ENCODE measurements around the gene CCDC107.

CCDC107 gene

DNA sequence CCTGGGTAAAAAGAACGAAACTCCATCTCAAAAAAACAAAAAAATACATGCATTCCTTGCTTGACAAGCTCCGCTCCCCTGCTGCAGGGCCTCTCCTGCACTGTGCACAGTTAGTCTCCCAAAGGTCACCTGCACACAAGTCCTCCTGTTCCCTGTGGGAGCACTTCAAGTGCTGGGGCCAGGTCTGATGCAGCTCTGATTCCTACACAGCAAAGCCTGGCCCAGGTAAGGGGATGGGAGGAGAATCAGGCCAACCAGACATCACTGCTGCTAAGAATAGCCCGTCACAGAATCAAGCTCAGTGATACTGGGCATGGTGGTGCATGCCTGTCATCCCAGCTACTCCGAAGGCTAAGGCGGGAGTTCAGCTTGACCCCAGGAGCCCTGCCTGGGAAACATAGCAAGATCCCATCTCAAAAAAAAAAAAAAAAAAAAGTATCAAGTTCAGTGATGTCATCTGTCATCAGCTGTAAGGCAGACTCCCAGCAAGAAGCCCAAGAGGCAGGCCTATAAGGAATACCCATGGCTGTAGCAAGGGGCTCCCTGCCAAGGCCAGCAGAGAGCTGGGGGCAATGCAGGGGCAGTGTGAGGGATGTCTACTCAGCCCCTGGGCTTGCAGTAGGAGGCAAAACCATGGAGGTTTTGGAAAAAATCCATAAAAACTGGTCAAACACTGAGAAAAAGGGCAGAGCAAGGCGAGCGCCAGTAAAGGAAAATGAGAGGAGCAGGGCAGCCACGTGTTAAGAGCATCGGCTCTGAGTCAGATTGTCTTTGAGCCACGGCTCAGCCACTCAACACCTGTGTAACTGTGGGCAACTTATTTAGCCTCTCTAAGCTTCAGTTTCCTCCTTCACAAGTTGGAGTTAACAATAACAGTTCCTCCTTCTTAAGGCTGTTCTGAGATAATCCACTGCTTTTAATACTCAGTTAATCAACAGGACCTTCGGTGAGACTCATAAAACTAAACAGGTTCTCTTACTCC is 28.4 kb downstream of the CCDC107 start:
- DNase-seq = no peak

GRCh38 chr9:35687306-35687705 is 29.2 kb downstream of the CCDC107 start:
- DNase-seq = no peak

GRCh38 chr9:35687972-35688557 is 30.0 kb downstream of the CCDC107 start:
- no peak for DNase-seq

DNA sequence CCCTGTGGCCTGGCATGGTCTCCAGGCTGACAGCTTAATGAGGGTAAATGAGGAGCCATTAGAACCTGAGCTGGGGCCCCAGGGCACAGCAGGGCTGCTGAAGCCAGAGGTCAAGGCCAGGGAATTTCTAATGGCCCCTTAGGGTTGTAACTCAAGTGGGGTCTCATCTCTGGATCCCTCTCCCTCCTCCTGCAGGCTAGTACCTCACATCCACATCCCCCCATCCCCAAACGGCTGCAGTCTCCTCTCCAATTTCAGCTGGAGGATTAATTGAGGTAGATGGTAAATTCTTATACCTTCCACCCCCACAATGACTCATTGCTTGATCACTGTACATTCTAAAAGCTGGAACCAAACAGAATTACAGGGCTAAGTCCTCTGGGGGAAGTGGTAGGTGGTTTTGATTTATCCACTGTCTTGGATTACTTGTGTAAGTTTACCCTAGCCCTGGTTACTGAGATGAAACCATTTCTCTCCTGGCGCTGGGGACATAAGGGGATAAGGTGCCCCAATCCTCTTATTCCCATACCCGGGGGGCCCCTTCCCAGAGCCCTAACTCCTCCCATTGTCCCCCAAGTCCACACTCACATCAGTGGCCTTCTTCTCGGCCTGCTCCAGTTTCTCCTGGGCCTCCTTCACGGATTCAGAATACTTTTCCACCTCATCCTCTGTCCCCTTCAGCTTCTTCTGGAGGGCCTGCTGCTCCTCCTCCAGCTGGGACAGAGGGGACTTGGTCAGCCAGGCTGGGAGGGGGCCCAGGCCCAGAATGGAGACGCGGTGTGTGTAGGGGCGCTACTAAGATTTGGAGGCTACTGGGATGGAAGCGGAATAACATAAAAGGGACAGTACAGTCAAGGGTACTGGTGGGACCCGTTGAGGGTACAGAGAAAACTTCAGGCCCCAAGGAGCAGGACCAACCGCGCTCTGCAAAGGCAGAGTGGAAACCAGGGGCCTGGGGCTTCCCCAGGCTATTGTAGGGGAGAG is 30.8 kb downstream of the CCDC107 start:
- DNase-seq = no peak

DNA sequence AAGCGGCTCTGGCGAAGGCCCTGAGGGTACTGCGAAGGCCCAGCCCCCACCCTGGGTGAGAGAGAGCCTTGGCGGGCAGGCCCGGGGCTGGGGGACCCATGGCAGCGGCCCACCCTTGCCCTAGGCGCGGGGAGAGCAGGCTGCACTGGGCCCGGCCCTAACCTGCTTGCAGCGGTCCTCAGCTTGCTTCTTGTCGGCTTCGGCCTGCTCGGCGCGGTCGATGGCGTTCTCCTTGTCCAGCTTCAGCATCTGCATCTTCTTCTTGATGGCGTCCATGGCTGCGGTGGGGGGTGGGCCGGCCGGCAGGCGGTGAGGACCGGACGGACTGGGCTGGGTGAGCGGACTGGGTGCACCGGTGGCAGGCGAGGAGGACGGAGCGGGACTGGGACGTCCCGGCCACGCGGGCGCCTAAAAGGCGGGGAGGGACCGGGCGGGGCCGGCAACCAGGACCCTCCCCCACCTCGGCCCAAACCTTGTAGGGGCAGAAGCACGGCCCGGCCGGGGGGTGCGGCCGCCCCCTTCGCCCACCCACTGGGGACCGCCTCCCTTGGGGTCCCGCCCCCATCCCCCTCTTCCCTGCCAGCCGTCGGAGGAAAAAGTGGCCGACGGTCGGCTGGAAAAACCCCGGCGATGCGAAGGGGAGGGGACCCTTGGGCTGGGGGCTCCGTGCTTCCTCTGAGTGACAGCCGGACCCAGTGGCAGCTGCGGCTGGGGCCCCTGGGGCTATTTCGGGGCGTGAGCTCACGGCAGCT is 31.6 kb downstream of the CCDC107 start, which contains the start of gene TPM2:
Gene TPM2 (minus strand): TSS at position 384 of the 752 bp plus-strand sequence. CDS start 108 bp downstream, at position 276.
- DNase-seq = no peak

DNA sequence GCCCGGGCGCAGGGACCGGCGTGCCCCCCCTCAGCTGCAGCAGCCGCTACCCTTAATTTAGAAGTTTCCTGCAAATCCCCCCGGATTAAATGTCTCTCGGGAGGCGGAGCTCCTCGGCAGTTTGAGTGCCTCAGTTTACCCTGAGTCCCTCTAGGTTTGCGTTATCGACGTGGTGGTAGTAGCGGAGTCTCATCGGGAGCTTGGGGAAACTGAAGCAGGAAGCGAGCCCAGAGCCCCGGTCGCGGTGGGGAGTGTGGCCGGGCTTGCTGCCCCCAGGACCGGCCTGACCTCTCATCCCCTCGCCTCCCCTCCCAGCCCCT is 32.2 kb downstream of the CCDC107 start:
- no peak for DNase-seq

DNA sequence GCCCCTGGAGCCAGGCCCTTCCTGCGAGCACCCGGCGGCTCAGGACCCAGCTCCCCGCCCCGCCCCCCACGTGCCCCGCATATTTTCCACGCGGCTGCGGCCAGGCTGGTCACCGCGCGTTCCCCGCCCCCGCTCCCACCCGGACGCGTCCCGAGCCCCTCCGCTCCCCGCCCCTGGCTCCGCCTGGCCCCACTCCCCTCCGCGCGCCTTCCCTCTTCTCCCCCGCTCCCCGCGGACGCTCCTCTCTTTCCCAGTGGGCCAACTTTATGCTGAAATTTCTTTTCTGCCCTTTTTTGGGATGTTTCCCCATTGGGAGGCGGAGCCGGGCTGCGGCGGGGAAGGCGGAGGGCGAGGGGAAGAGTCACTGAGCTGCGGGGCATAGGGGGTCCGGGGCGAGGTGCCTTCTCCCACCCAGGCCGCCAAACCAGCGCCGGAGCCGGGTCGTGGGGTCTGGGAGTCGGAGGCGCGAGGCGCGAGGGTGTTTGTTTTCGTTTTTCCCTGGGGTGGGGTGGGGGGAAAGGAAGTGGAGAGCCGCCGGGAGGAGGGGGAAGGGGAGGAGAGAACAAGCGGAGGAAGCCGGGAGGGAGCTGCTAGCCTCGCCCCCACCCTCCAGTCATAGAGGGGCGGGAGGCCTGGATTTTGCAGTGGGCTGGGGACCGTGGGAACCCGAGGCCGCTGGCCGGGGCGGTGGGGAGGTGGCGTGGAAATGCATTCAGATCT is 32.7 kb downstream of the CCDC107 start:
- DNase-seq = no peak

GRCh38 chr9:35691334-35691650 is 33.2 kb downstream of the CCDC107 start:
- DNase-seq = peak; percentile 2

- no peak for DNase-seq
Measured at GRCh38 chr9:35691757-35692301, 33.7 kb downstream of the CCDC107 start.

DNA sequence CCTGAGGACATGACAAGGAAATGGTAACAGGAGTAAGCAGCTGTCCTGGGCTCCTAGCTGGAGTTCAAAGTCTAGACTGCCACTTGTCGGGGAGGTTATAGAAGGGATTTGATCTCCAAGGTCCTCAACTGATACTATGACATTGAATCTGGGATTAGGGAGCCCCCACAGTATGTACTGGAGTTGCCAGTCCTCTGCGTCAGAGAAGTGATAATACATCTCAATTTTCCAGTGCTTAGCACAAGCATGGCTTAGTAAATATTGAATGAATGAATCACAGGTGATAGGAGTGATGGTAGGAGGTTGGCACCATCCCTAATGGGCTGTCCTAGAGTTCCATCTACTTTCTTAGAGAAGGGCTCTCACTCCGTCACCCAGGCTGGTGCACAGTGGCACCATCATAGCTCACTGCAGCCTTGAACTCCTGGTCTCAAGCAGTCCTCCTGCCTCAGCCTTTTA is 37.9 kb downstream of the CCDC107 start:
- no peak for DNase-seq

- peak; percentile 60 for DNase-seq
Measured at GRCh38 chr9:35696520-35697215, 38.6 kb downstream of the CCDC107 start.

DNA sequence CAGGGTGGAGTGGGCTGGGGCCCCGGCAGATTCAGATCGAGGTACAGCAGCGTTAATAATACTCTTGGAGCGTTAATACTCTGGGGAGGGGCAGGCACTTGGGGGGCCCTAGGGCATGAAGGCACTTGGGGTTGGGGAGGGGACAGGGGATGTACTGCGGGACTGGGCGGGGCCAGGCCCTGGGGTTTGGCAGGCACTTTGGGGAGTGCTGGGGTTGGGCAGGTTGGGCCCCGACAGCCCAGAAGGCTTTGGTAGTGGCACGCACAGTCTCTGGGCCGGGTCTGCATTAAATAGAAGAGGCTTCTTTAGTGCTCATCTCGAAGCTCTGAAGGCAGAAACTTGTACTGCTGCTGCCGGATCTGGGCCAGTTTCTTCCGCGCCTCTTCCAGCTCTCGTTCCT is 39.4 kb downstream of the CCDC107 start:
- no peak for DNase-seq

DNA sequence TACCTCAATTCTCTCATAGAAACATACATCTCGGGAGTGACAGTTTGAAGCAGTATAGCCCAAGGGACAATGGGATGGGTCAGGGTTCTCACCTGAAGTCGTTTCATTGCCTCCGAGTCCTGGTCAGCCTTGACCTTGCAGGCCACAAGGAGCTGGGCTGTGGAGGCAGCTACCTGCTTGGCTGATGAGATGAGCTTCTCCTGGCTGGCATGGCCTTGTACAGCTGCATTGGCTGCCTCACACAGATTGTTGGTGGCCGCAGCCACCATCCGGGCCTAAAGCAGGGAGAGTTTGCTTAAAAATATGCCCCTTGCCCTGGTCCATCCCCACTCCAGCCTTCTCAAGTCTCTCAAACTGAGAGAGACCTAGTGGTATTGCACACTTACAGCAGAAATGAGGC is 40.1 kb downstream of the CCDC107 start:
- DNase-seq = no peak

- no peak for DNase-seq
Measured at GRCh38 chr9:35700031-35700430, 41.9 kb downstream of the CCDC107 start.

DNA sequence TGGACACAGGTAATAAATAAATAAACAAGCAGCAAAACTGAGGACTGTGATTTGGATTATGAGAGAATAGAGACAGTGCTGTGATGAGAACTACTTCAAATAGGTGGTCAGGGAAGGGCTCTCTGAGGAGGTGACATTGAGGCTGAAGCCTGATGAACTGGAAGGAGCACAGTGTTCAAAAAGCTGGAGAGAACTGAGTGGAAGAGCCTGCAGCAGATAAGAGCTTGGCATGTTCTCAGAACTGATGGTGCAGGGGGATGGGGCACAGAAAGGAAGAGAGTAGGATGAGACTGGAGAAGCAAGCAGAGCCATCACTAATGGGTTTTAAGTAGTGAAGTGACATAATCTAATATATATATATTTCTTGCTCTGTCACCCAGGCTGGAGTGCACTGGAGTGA is 42.9 kb downstream of the CCDC107 start:
- DNase-seq = no peak

GRCh38 chr9:35702696-35703095 is 44.6 kb downstream of the CCDC107 start:
- DNase-seq = no peak

DNA sequence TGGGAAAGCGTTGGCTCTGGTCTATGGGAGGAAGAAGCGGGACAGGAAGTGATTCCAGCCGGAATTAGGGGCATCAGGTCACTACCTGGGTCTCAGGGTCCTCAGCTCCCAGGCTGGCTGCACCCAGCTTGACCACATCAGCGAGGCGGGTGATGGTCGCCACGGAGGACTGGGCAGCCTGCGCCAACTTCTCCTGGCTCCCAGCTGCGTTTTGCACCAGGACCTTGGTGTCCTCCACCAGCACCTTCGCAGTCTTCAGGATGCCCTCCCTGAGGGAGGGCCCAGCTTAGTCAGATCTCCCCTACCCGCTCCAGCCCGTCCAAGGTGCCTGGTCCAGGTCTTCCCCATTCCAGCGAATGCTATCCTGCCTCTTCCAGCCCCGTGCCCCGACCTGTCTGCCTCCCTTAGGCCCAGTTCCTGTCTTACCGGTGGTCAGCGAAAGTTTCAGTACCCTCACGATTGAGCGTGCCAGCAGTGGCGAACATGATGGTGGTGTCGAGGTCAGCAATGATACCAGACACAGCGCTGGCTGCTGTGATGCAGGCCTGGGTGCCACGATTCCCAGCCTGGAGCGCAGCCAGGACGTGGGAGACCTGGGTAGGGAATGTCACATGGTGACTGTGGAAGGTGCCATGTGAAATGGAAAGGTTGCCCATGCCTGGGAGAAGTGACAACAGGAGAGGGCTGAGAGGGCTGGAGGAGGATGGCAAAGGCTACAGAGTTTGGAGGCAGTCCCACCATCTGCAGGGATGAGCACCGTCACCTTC is 46.0 kb downstream of the CCDC107 start:
- DNase-seq = no peak

GRCh38 chr9:35705372-35705771 is 47.3 kb downstream of the CCDC107 start:
- no peak for DNase-seq

- DNase-seq = no peak
Measured at GRCh38 chr9:35705836-35706430, 47.8 kb downstream of the CCDC107 start.

DNA sequence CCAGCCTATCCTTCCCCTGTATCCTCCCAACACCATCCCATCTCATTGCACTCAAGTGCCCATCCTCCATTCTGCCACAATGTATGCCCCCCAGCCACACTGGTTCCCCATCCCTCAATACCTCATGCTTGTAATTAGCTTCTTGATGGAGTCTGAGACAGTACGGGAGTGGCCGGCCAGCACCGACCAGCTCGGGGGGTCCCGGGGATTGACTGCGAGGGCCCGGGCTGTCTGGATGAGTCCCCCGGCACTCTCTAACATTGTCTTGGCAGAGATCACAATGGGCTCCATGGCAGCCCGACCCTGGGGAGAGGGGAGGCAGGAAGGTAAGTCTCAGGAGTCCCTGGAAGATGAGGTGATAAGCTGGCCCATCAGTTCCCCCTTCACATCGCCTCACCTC is 48.9 kb downstream of the CCDC107 start:
- DNase-seq = no peak
